Measurements from ENCODE around the gene UBAC1.
"Not testable (repeated sequence)": the region's sequence is repeated elsewhere in the genome, so short reads cannot be mapped to it uniquely, and the experiment has no call there.

Gene UBAC1

DNA sequence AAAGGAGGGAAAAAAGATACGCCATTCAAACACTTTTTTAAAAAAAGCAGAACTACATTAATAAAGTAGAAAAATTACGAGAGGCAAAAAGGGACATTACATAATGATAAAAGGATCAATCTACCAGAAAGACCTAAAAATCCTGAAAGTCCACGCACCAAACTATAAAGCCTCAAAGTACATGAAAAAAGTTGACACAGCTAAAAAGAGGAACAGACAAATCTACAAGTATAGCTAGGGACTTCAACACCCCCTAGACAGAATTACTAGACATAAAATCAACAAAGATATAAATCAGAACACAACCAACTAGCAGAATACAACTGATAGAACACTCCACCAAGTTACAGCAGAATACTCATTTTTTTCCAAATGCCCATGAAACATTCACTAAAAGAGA, 65.0 kb downstream of the UBAC1 start:
- DNase-seq: no peak

DNA sequence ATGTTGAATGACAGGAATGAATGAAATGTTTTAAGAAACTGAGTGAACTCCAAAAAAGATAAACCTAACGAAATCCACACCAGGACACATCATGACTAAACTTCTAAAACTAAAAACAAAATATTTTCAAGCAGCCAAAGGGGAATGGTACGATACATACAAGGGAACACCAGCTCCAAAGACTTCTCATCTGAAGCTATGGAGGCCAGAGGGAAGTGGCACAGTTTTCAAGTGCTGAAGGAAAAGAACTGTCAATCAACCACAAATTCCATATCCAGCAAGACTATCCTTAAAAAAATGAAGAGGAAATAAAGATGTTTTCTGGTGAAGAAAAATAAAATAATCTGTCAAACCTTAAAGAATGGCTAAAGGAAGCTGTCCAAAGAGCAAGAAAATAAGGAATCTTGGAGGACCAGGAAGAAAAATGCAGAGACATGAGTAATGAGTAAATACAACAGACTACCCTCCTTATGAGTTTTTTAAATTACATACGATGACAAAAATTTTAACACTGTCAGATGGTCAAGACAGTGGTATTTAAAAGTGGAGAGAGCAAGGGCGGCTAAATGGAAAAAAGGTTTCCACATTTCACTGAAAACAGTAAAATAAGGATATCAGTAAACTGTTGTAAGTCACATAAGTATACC, 65.8 kb downstream of the UBAC1 start:
- DNase-seq: no peak

DNA sequence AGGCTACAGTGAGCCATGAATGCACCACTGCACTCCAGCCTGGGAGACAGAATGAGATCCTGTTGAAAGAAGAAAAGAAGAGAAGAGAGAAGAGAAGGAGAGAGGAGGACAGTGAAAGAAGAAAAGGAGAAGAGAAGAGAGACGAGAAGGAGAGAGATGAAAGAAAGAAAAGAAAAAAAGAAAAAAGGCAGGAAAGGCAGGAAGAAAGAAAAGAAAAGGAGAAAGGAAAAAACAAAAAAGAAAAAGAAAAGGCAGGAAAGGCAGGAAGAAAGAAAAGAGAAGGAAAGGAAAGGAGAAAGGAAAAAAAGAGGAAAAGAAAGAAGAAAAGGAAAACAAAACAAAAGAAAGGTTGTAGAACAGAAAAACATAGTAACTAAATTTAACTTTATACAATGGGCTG, 68.1 kb downstream of the UBAC1 start:
- DNase-seq: no peak

DNA sequence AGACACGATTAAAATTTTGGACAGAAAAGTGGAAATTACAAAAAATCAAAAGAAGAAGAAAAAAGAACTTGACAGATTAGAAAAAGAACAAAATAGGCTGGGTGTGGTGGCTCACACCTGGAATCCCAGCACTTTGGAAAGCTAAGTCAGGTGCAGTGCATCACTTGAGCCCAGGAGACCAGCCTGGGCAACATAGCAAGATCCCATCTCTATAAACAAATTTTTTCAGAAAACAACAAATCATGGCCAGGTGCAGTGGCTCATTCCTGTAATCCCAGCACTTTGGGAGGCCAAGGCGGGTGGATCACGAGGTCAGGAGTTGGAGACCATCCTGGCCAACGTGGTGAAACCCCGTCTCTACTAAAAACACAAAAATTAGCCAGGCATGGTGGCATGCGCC, 68.8 kb downstream of the UBAC1 start:
- DNase-seq: not testable (repeated sequence)

DNA sequence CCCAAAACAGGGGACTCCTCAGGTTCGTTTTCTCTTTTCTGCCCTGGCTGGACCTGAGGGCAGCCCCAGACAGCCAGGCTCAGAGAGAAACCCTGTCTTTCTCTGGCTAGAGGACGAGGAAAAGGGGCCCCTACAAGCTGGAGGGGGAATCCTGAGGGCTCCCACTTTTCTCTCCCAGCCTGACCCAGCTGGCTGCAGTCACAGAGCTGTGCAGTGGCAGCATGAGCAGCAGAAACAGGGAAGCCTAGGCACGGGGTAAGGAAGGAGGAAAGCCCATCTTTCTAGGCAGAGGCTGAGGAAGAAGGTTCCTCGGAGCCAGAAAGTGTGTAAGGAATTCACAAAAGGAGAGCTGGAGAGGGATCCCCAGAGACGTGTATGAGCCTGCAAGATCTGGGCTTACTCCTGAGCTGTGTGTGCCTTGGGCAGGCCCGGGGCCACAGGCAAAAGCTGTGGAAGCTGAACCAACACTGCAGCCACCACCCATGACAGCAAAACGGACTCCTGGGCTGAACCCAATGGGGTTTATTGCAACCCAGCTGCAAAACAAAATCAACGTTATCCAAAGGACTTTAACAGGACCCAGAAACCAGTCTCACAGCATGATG, 70.0 kb downstream of the UBAC1 start:
- DNase-seq: no peak

DNA sequence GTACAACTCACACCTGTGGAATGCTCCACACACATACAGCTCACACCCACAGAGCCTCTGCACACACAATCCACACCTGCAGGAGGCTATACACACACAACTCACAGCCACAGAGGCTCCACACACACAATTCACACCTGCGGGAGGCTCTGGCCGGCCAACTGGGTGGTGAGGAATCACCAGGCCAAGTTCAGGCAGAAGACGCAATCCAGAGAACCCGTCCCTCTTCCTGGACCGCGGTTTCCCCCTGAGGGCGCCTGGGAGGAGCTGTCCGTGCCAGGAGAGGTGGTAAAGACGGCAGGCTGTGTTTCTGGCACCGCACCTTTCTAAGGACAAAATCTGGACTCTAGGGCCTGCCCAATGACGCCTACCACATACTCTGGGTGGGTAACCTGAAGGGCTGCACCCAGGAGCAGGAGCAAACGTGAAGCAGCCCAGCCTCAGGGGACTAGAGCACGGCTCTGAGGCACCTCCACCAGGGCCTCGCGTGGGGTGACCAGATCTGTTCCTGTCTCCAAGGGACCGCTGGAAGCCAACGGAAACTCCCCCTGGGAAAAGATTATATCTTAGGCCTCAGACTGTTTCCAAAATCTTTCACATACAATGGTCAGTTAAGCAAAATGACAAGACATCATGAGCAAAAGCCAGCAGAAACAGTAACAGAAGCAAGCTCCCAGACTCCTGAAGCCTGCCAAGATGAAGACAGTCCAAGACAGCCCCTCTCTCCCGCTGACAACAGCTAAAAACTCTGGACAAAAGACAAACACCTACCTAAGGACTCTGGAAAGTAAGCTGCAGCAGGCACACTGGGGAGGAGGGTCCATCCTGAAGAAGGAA, 70.8 kb downstream of the UBAC1 start:
- no peak for DNase-seq

GRCh38 chr9:135889564-135890189, 71.5 kb downstream of the UBAC1 start:
- no peak for DNase-seq

DNA sequence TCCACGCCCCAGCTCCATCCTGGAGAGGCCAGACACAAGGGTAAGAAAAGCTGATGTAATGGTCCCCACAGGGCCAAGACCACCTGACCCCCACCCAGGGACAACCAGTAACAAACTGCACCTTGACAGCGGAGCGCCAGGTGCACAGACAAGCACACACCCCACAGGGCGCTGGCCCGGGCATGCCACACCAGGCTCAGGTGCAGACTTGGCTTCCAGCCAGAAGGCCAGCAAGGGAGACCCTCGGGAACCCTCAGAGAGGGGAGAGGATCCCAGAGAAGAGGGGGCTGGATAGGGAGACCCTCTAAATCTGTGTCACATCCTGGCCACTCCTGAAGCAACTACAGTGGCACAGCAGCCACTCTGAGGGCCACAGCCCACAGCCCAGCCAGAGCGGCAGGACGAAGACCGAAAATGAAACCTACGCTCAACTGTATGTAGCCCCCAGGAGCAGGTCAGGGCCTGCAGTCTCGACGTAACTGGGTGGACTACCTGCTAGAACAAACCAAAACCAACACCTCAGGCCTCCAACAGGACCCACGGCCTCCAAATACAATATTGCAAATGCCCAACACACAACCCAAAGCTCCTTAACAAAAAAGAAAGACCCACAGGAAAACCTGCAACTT, 72.3 kb downstream of the UBAC1 start:
- no peak for DNase-seq

- no peak for DNase-seq
Observed at GRCh38 chr9:135888126-135888765, 72.9 kb downstream of the UBAC1 start.

DNA sequence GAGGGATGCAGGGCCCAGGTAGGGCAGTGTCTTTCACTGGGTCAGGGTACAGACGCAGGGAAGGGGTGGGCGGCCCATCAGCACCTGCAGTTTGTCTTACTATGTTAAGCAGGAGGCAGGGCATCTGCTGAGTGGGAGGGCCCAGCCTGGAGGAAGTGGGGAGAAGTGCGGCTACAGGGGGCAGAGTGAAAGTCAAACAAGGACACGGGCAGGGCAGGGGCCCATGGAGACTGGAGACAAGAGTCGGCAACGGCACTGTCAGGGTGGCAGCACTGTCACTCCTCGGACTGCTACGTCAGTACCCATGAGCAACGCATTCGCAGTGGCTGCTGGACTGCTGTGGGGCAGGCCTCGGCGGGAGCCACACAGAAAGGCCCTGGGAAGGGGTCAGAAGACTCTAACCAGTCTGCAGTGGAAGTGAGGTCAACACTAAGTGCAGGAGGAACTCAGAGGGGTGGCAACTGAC, 73.6 kb downstream of the UBAC1 start:
- DNase-seq: no peak

- no peak for DNase-seq
Observed at GRCh38 chr9:135887021-135887507, 74.1 kb downstream of the UBAC1 start.

- no peak for DNase-seq
Observed at GRCh38 chr9:135886147-135886981, 74.8 kb downstream of the UBAC1 start.

- no peak for DNase-seq
Observed at GRCh38 chr9:135885100-135885853, 75.9 kb downstream of the UBAC1 start.

DNA sequence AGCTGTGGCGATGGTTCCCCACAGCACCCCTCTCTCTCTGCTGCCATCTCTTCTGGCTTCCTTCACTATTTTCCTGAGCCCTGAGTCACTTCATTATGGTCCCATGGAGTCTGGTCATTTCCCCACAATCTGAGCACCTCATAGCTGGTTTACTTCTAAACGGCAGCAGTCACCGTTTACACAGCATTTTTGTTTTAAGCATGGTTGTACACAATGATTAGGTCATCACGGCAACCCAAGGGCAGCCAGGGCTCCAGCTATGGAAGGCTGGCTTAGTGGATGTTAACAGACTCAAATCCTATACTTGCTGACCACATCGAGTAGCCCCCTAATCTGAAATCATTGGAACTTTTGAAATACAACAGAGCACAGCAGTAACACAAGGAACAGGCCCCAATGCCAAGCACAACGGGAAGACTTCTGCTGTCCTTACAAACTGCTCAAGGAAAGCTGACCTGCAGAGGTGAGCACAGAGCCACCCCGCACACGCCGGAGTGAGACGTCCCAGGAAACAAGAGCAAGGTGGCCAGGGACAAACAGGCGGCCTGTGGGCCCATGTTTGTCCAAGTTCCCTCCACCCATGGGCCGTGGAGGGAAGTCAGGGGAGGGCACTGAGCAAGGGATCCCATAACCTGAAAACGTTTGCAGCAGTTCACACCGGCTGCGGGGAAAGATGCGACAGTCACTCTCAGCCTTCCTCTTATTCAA, 76.7 kb downstream of the UBAC1 start:
- no peak for DNase-seq

DNA sequence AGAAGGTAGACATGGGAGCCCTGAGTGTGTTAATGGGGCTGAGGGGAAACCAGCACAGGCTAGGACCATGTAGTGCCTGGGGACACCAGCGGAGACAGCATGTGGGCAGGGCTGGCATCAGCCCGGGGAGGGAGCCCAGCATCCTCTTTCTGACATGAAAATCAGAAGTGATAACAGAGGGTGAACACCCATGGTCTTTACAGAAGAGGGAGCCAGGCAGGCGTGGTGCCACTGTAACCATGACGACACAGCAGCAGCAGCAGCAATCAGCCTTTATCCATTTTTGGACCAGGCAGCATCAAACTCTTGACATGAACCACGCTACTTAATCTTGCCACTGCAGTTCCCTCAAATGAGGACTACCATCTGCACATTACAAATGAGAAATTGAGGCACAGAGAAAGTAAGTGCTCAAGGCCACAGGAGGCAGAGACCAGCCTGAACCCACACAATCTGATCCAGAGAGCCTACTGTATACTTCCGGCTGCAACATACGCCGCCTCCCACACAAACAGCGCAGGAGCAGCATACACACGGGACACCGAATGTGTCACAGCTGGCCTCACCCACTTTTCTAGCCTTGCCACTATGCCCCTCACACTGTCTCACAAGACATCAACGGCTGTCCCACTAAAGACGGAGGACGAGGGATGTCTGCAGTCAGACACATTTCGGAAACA, 77.6 kb downstream of the UBAC1 start:
- no peak for DNase-seq

Data from NCI-H187 (cell line).